Airway epithelial cell (primary cell): ENCODE results near the gene TRMO. TPM values are rescaled to one million over a fixed set of nuclear protein-coding genes. Genes with fewer than 3 reads are reported as not detected.

Source experiments
- total RNA-seq: library from RNA; depleted of rRNA; stranded (reverse); fragments of >200 nt; gene quantifications from 2 replicates; pipeline ENCODE4 v1.2.3, GENCODE V29; 2015

TRMO gene, protein sequence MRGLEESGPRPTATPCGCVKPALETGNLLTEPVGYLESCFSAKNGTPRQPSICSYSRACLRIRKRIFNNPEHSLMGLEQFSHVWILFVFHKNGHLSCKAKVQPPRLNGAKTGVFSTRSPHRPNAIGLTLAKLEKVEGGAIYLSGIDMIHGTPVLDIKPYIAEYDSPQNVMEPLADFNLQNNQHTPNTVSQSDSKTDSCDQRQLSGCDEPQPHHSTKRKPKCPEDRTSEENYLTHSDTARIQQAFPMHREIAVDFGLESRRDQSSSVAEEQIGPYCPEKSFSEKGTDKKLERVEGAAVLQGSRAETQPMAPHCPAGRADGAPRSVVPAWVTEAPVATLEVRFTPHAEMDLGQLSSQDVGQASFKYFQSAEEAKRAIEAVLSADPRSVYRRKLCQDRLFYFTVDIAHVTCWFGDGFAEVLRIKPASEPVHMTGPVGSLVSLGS
- 7.3 and 12.8 TPM in 2 replicates for total RNA-seq

DNA sequence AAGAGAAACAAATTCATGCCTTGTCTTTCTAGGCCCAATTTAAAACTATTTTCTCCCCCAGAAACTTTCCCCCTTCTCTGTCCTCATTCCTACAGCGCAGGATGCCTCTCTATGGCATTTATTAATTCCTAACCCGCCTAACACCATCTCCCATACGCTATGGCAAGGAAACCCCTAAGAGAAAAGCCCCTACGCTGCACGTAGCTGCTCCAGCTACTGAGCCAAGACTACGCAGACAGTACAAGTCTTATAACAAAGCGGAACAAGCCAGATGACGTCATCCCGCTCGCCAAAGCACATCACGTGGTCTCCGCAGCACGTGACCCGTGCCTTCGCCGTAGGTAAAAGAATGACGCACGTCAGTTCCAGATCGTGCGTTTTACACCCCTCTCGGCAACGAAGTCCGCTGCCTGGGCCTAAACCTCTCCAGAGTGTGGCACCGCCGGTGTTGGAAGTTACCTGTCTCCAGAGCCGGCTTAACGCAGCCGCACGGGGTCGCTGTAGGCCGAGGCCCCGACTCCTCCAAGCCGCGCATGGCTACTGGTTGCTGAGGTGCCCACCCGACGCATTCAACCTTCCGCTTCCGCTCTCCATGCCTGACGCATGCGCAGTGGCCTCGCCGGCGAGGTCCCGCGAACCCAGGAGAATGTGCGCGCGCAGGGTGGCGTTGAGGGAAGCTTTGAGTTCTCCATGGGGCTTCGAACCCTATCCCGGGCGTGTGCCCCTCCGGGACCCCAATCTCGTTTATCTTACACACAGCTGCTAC, at the start of gene TRMO:
Gene TRMO (minus strand): TSS at position 542 of the 766 bp plus-strand sequence. CDS start 7 bp downstream, at position 535.

DNA sequence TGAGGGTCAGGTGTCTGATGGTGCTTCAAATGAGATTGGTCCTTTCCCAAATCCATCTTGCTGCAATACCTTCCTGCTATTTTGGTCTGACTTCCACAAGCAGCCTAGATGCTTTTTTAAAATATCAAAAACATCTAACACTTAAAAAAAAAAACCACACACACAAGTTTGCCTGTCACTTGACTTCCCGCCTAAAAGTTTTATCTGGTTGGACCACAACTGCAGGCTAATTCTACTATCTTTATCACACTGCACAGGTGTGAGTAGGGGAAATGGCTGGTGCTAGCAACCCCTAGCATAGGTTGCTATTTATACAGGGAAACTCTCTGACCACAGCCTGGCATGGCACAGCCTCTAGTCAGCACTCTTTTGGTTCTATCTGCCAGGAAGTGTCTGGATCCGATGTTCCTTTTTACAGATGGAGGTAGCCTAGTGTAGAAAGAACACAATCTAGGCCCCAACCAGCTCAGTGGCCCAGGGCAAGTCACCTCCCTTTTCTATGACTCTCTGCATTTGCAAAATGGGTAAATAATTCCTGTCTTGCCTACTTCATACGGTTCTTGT, 15.9 kb upstream of the TRMO start, which contains the start of gene HEMGN:
Gene HEMGN (minus strand): TSS at position 92 of the 564 bp plus-strand sequence. CDS start 36 bp downstream, at position 56.

Other genes starting within 250 kb of the TRMO start
- 5.6 and 8.5 TPM in 2 replicates for gene XPA, start 225.2 kb downstream of the TRMO start, total RNA-seq
- gene FOXE1, start 69.3 kb downstream of the TRMO start, total RNA-seq = 1.1 and 3.2 TPM in 2 replicates
- not detected in 2 replicates for gene HEMGN, start 15.7 kb upstream of the TRMO start, total RNA-seq
- 39.6 and 41.9 TPM in 2 replicates for gene ANP32B, start 60.8 kb upstream of the TRMO start, total RNA-seq
- gene NANS, start 134.2 kb upstream of the TRMO start, total RNA-seq = 74.6 and 91.6 TPM in 2 replicates
- gene TRIM14, start 196.7 kb upstream of the TRMO start, total RNA-seq = 9.9 and 19.6 TPM in 2 replicates